ENCODE results near the gene KIAA0825. TPM values are rescaled to one million over a fixed set of nuclear protein-coding genes. Genes with fewer than 3 reads are reported as not detected.

Gene KIAA0825
- total and polyA plus RNA-seq, 2 of the 8 experiments (the other 6 are each of a cell fraction or from before 2014, with no cell fraction given): 0.60 to 1.0 TPM

DNA sequence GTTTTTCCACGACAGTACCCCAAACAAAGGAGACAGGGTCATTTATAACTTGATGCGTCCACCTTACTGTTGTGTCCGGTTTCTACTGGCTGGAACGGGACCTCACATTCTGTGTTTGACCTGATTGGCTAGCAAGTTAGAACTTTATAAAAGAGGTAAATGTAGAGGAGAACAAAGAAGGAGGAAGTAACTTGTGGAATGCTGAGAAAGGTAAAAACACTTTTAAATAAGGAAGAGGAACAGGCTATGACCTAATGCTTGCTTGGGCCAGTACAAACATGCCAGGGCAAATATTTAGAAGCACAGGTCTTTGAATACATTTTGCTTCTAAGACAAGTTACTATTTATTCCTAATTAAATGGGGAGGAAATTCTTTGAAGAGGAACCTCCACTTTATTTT lies 251.6 kb downstream of the KIAA0825 start:
- Histone ChIP-seq H2BK15ac (ENCODE audit: low read length) (no peak overlapping the region), H2BK120ac (replicated peaks; ENCODE audit: low read depth, low read length) (no peak overlapping the region), H3K56ac (replicated peaks; ENCODE audit: insufficient read length, low read depth, low read length) (no peak overlapping the region), H2BK12ac (ENCODE audit: low read depth, low read length) (no peak overlapping the region), H2BK20ac (ENCODE audit: low read length) (no peak overlapping the region), H2AFZ (ENCODE audit: low read length) (no peak overlapping the region), H3K79me2 (ENCODE audit: control insufficient read depth in 1 of 2, insufficient read depth in 2 of 2, low read length in 2 of 2) (peaks cover 0 to 5% of the 10 kb centered on the region in 2 experiments; a peak in 3 of 4 replicates), H3K79me1 (ENCODE audit: low read depth, low read length) (no peaks in the 10 kb centered on the region), H3K4ac (replicated peaks; ENCODE audit: insufficient read length, low read depth, low read length) (no peak overlapping the region), H3K36me3 (ENCODE audit: control insufficient read depth in 2 of 4, insufficient read depth in 4 of 4, low read length in 3 of 4) (no peaks in the 10 kb centered on the region), H3K23ac (ENCODE audit: insufficient read length) (no peak overlapping the region), H4K5ac (ENCODE audit: insufficient read length, low read depth, low read length) (no peak overlapping the region), H3K27me3 (replicated peaks in 1 of 4; ENCODE audit: control insufficient read depth in 3 of 4, extremely low read depth in 1 of 4, insufficient read depth in 3 of 4, low read length in 3 of 4) (no peaks in the 10 kb centered on the region), H3K4me1 (replicated peaks in 1 of 4; ENCODE audit: control insufficient read depth in 3 of 4, insufficient read depth in 4 of 4, low read length in 3 of 4) (peaks cover 0 to 3% (median 1%) of the 10 kb centered on the region in 4 experiments; a peak in 2 of 7 replicates), H4K8ac (ENCODE audit: extremely low read depth, insufficient read depth, low read length) (no peak overlapping the region), H2BK5ac (ENCODE audit: low read depth, low read length) (peak overlapping the region; percentile 15; the same call in 1 of the 2 replicates), H3K18ac (ENCODE audit: extremely low read depth, low read length) (no peak overlapping the region), H2AK5ac (ENCODE audit: low read depth, low read length) (no peak overlapping the region), H3K4me3 (ENCODE audit: extremely low read depth in 1 of 4, insufficient read depth in 2 of 4, low read depth in 3 of 4, low read length in 4 of 4) (no peak overlapping the region), H3K9ac (replicated peaks in 1 of 4; ENCODE audit: extremely low read depth in 1 of 4, low read depth in 3 of 4, low read length in 3 of 4) (no peak overlapping the region), H3K27ac (ENCODE audit: low read depth, low read length) (no peak overlapping the region), H4K20me1 (replicated peaks in 1 of 2; ENCODE audit: control insufficient read depth in 1 of 2, insufficient read depth in 2 of 2, low read length in 2 of 2) (no peaks in the 10 kb centered on the region), H3K9me3 (ENCODE audit: insufficient read depth in 2 of 2, low read depth in 1 of 2, low read length in 1 of 2) (no peaks in the 10 kb centered on the region; a peak in 1 of 4 replicates), H3K14ac (ENCODE audit: insufficient read length) (no peak overlapping the region), H3K4me2 (ENCODE audit: insufficient read depth in 1 of 2, low read depth in 2 of 2, low read length in 2 of 2) (no peak overlapping the region), H4K91ac (replicated peaks; ENCODE audit: insufficient read length, low read length) (no peak overlapping the region), H3K23me2 (ENCODE audit: low read depth, low read length) (0 out of 2 replicates have a peak, but pooled peaks cover under 1% of the 10 kb centered on the region)
- CTCF ChIA-PET (ENCODE audit: partially characterized antibody): no interaction called here
- FAIRE-seq (no peak), DNase-seq (ENCODE audit: low read depth in 1 of 2, low spot score in 2 of 2) (no peak)
- TF ChIP-seq SAP30 (IDR thresholded peaks at IDR 0.05; ENCODE audit: insufficient read depth, insufficient replicate concordance, low read length): no peak
- no peak for TF ChIP-seq CBX8 (IDR thresholded peaks at IDR 0.05; ENCODE audit: borderline replicate concordance, low read depth, low read length)
- TF ChIP-seq POLR2A (IDR thresholded peaks at IDR 0.05; ENCODE audit: control extremely low read depth in 1 of 2, low read depth in 2 of 2, low read length in 2 of 2): no peak
- TF ChIP-seq NRF1 (IDR thresholded peaks at IDR 0.05; ENCODE audit: low read depth, low read length): no peak
- TF ChIP-seq JUN (IDR thresholded peaks at IDR 0.05; ENCODE audit: low read depth, low read length): no peak
- no peak for TF ChIP-seq SP4 (IDR thresholded peaks at IDR 0.05; ENCODE audit: low read length)
- TF ChIP-seq RXRA (IDR thresholded peaks at IDR 0.05; ENCODE audit: insufficient read depth, low read depth, low read length): no peak
- TF ChIP-seq BCL11A (IDR thresholded peaks at IDR 0.05; ENCODE audit: low read depth in 2 of 2, low read length in 2 of 2): no peak
- POLR2A ChIA-PET (ENCODE audit: partially characterized antibody): interaction anchor here (2.5 kb wide), 1 partner anchor 11 kb away, joined by 20 read pairs; no protein-coding TSS in a partner anchor
- 90% methylated on average over 4 of the region's 4 CpGs; no CpG with 5 or more reads in 1 of the 2 experiments for WGBS, 2 experiments (ENCODE audit: extremely low coverage in 1 of 2, insufficient coverage in 1 of 2, insufficient read length in 1 of 2, insufficient replicate concordance in 2 of 2, low coverage in 1 of 2, low lambda C conversion rate in 2 of 2, missing lambda C conversion rate in 1 of 2)
